Amniotic epithelial cell (primary cell): ENCODE measurements around the gene NOXO1.

Experiments used
- DNase-seq: peaks from one replicate; pipeline ENCODE4 v3.0.0-alpha.2; 2010; ENCODE audit warnings: low read depth

The NOXO1 gene

GRCh38 chr16:1979271-1980029, 1.8 kb downstream of the NOXO1 start:
- peak; percentile 16 for DNase-seq

GRCh38 chr16:1978476-1979120, 2.7 kb downstream of the NOXO1 start:
- DNase-seq: no peak

GRCh38 chr16:1977875-1978268, 3.4 kb downstream of the NOXO1 start:
- no peak for DNase-seq

- DNase-seq: no peak
These were observed 4.1 kb downstream of the NOXO1 start for GRCh38 chr16:1976951-1977874.

- no peak for DNase-seq
These were observed 5.1 kb downstream of the NOXO1 start for GRCh38 chr16:1976216-1976520.

GRCh38 chr16:1975432-1976215, 5.6 kb downstream of the NOXO1 start:
- no peak for DNase-seq

GRCh38 chr16:1974157-1975070, 6.9 kb downstream of the NOXO1 start:
- DNase-seq: no peak

- no peak for DNase-seq
These were observed 7.7 kb downstream of the NOXO1 start for GRCh38 chr16:1973461-1974156.

GRCh38 chr16:1972490-1972877, 8.8 kb downstream of the NOXO1 start:
- DNase-seq: peak; percentile 12

- DNase-seq: peak; percentile 89
These were observed 9.3 kb downstream of the NOXO1 start, which contains the start of gene TBL3 for GRCh38 chr16:1971796-1972489. Gene TBL3, plus strand, starts transcription at chr16:1972053. Its CDS starts 112 bp downstream, at chr16:1972165.

GRCh38 chr16:1968146-1968953, 12.9 kb downstream of the NOXO1 start:
- no peak for DNase-seq

GRCh38 chr16:1966460-1966859, 14.8 kb downstream of the NOXO1 start, which contains the start of gene RNF151:
Gene RNF151, plus strand, starts transcription at chr16:1966856. Its CDS starts 26 bp downstream, at chr16:1966882.
- DNase-seq: no peak

- no peak for DNase-seq
These were observed 15.8 kb downstream of the NOXO1 start for GRCh38 chr16:1965396-1966001.

GRCh38 chr16:1964506-1965395, 16.5 kb downstream of the NOXO1 start, which contains the start of gene RPS2:
Gene RPS2, minus strand, starts transcription at chr16:1964826. Its CDS starts 201 bp downstream, at chr16:1964625.
- peak; percentile 98 for DNase-seq

- DNase-seq: peak; percentile 35
These were observed 17.3 kb downstream of the NOXO1 start for GRCh38 chr16:1963806-1964505.
